GM12865 (cell line): ENCODE measurements around the gene ZC3H14.

Experiments used
- DNase-seq: peaks from one replicate; pipeline ENCODE4 v3.0.0; 2010; ENCODE audit warnings: low read depth
- H3K4me3 ChIP-seq: 2 replicates; pipeline ENCODE4 v1.5.1; 2011; ENCODE audit warnings: mild to moderate bottlenecking, low read depth, low read length, control low read depth
- TF ChIP-seq, protein P1 (sequence below): IDR thresholded peaks from 2 replicates; pipeline ENCODE4 v1.5.1; 2011; ENCODE audit warnings: low read length, control low read depth, low read depth, inconsistent platforms; ENCODE audit not compliant: insufficient read depth; ENCODE audit errors: missing control alignments

Gene ZC3H14, protein sequence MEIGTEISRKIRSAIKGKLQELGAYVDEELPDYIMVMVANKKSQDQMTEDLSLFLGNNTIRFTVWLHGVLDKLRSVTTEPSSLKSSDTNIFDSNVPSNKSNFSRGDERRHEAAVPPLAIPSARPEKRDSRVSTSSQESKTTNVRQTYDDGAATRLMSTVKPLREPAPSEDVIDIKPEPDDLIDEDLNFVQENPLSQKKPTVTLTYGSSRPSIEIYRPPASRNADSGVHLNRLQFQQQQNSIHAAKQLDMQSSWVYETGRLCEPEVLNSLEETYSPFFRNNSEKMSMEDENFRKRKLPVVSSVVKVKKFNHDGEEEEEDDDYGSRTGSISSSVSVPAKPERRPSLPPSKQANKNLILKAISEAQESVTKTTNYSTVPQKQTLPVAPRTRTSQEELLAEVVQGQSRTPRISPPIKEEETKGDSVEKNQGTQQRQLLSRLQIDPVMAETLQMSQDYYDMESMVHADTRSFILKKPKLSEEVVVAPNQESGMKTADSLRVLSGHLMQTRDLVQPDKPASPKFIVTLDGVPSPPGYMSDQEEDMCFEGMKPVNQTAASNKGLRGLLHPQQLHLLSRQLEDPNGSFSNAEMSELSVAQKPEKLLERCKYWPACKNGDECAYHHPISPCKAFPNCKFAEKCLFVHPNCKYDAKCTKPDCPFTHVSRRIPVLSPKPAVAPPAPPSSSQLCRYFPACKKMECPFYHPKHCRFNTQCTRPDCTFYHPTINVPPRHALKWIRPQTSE

DNA sequence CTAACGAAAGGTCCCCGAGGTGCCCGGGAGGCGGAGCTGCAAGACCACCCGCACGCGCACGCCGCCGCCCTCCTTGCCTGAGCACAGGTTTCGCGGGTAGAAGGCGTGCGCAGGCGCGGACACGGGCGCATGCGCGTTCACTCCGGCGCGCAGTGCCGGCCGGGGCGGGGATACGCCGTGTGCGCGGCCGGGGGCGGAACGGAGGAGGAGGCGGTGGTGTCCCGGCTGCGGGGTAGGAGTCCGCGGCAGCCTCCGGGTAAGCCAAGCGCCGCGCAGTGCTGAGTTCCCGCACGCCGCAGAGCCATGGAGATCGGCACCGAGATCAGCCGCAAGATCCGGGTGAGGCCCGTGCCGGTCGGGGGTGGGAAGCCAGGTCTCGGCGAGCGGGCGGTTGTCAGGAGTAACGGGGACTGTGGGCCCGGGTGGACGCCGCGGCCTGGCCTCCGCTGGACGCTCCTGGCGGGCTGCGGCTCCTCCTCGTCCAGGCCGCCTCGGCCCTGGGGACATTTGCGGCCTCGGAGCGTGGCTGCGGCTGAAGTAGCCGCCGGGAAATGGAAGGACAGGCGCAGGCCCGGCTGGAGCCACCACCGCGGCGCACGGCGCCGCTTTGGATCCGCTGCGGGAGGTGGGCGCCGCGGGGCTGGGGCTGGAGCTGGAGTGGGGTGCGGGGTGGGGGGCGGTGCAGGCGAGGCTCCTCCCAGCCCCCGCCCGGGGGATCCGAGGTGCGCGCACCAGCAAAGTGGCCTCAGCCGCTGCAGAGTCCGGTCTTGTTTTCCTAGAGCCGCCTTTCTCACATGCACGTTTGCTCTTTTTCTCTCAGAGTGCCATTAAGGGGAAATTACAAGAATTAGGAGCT, at the start of gene ZC3H14:
Gene ZC3H14, plus strand, starts transcription at position 207 of the 856 bp plus-strand sequence. Its CDS starts 97 bp downstream, at position 304.
- H3K4me3 ChIP-seq, result peak within 1 kb of the TSS; percentile 95
- DNase-seq, result peak; percentile 94
- TF ChIP-seq, protein P1, sequence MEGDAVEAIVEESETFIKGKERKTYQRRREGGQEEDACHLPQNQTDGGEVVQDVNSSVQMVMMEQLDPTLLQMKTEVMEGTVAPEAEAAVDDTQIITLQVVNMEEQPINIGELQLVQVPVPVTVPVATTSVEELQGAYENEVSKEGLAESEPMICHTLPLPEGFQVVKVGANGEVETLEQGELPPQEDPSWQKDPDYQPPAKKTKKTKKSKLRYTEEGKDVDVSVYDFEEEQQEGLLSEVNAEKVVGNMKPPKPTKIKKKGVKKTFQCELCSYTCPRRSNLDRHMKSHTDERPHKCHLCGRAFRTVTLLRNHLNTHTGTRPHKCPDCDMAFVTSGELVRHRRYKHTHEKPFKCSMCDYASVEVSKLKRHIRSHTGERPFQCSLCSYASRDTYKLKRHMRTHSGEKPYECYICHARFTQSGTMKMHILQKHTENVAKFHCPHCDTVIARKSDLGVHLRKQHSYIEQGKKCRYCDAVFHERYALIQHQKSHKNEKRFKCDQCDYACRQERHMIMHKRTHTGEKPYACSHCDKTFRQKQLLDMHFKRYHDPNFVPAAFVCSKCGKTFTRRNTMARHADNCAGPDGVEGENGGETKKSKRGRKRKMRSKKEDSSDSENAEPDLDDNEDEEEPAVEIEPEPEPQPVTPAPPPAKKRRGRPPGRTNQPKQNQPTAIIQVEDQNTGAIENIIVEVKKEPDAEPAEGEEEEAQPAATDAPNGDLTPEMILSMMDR, result peak; percentile 31

DNA sequence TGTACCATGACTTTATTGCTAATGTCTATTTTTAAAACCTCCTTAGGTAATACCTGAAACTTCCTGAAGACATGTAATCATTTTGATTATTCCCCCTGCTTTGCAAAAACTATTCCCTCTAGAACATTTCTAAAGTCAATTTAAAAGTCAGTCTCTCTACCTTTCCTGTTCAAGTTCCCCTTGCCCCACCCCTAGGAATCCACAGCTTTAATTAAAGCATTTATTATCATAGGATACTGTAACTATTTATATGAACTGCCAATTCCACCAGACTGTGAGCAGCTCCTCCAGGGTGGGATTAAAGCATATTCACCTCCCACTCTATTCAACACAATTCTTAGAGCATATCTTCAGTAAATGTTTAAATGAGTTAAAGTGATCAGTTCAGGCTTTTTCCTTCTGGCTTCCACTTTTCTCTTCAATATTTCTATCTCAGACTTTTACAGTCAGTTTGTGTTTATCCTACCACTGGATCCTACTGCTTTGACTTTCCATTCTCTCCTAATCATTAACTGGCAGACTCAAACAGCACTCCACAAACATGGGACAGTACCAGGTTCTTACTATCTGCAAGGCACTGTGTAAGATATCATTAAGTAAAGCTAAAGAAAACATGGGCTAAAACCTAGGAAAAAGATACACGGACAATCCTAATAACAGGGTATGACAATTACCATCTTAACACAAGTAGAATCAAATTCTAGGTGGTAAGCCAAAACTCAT, 47.2 kb upstream of the ZC3H14 start:
- DNase-seq, result no peak
- H3K4me3 ChIP-seq, result no peak overlapping the region
- TF ChIP-seq, protein P1, result no peak

DNA sequence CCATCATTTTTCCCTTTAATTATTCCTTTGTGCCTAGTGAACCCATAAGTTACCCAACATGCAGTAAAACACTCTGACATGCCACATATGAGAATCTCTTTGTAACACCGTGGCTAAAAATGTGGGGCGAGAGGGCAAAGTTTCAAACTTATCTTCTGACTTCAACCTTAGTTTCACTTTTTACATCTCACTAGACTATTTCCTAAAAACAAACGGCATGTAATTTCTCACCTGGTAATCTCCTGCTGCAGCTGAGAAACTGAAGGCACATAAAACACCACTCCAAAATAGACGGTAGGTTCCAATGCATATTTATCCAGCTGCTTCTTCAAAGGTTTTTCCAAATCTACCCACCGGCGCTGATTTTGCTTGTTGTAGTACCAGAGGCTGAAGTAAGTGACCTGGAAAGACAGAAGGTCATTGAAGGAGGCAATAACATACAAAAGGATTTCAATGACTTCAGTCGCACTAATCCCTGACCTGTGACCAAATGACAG, 45.9 kb upstream of the ZC3H14 start:
- TF ChIP-seq, protein P1, result no peak
- no peak overlapping the region for H3K4me3 ChIP-seq
- no peak for DNase-seq

DNA sequence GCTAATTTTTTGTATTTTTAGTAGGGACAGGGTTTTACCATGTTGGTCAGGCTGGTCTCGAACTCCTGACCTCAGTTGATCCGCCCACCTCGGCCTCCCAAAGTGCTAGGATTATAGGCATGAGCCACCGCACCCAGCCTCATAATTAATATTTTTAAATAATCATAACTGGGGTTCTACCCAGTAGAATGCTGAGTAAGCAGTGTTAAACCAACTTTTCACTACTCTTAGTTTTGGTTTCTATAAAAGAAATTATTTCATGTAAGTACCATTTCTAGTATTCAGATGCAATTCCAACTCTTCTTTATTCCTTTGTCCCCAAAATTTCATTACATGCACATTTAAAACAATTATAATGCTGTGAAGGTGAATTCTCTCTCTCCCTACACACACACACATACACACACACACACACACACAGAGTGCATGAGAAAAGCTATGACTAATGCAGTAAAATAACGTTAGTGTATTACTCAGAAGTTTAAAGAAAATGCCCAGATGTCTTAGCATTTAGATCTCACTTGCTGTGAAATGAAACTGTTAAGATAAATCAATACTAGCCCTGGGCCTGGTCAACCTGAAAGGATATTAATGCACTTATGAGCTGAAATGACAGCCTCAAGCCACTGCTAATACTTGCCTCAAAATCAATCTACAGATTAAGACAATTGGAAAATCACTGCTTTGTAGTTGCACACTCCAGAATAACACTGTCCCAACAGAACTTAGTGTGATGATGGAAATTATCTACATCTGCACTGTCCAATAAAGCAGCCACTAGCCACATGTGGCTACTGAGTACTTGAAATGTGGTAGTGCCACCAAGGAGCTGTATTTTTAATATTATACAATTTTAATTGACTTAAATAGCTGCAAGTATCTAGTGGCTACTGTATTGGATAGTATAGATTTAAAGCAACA, 44.0 kb upstream of the ZC3H14 start:
- TF ChIP-seq, protein P1, result no peak

DNA sequence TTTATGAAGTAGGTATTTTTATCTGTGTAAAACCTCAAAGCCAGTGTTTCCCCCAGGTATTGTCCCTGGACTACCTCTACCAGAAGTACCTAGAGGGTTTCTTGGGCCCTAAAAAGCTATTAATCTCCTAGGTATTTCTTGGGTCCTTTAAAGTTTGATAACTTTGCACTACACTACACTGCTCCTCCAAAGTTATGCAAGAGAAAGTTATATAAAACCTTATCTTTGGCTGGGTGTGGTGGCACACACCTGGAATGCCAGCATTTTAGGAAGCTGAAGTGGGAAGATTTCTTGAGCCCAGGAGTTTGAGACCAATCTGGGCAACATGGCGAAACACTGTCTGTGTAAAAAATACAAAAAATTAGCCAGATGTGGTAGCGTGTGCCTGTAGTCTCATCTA, 42.9 kb upstream of the ZC3H14 start:
- H3K4me3 ChIP-seq, result no peak overlapping the region
- DNase-seq, result no peak
- TF ChIP-seq, protein P1, result no peak

More for the DNA sequence above, 44.0 kb upstream of the ZC3H14 start:
- DNase-seq, result no peak
- no peak overlapping the region for H3K4me3 ChIP-seq
